HG03439 (cell line): Measurements from ENCODE around the gene NFIB.

ENCODE experiments used
- ATAC-seq: cut with Tn5 transposase; IDR thresholded peaks from one replicate; pipeline ENCODE4 v1.9.1; 2021; ENCODE audit warnings: mild to moderate bottlenecking, moderate library complexity; ENCODE audit not compliant: unreplicated experiment

NFIB gene

GRCh38 chr9:14249527-14249926, 64.4 kb downstream of the NFIB start:
- no peak for ATAC-seq

GRCh38 chr9:14248149-14248548, 65.8 kb downstream of the NFIB start:
- ATAC-seq = no peak

GRCh38 chr9:14247577-14247976, 66.4 kb downstream of the NFIB start:
- no peak for ATAC-seq

- no peak for ATAC-seq
Measured at GRCh38 chr9:14246951-14247350, 67.0 kb downstream of the NFIB start.

- ATAC-seq = no peak
Measured at GRCh38 chr9:14245901-14246525, 67.9 kb downstream of the NFIB start.

GRCh38 chr9:14243514-14244042, 70.4 kb downstream of the NFIB start:
- no peak for ATAC-seq

GRCh38 chr9:14242150-14242805, 71.7 kb downstream of the NFIB start:
- no peak for ATAC-seq

GRCh38 chr9:14240537-14240936, 73.4 kb downstream of the NFIB start:
- ATAC-seq = no peak

GRCh38 chr9:14238518-14238917, 75.4 kb downstream of the NFIB start:
- ATAC-seq = no peak

GRCh38 chr9:14238079-14238478, 75.9 kb downstream of the NFIB start:
- ATAC-seq = no peak

- no peak for ATAC-seq
Measured at GRCh38 chr9:14236591-14236990, 77.3 kb downstream of the NFIB start.

GRCh38 chr9:14232111-14232510, 81.8 kb downstream of the NFIB start:
- ATAC-seq = no peak

- no peak for ATAC-seq
Measured at GRCh38 chr9:14231196-14231990, 82.5 kb downstream of the NFIB start.

GRCh38 chr9:14228602-14229001, 85.3 kb downstream of the NFIB start:
- ATAC-seq = no peak

GRCh38 chr9:14226855-14227532, 86.9 kb downstream of the NFIB start:
- ATAC-seq = no peak

GRCh38 chr9:14223081-14223480, 90.9 kb downstream of the NFIB start:
- no peak for ATAC-seq

- no peak for ATAC-seq
Measured at GRCh38 chr9:14222149-14222835, 91.6 kb downstream of the NFIB start.

- no peak for ATAC-seq
Measured at GRCh38 chr9:14221558-14221957, 92.4 kb downstream of the NFIB start.

GRCh38 chr9:14221119-14221518, 92.8 kb downstream of the NFIB start:
- no peak for ATAC-seq

- no peak for ATAC-seq
Measured at GRCh38 chr9:14220256-14220655, 93.7 kb downstream of the NFIB start.

- ATAC-seq = no peak
Measured at GRCh38 chr9:14219850-14220249, 94.1 kb downstream of the NFIB start.
